Neural progenitor cell (in vitro differentiated cells): ENCODE results near the gene ADM2. TPM values are rescaled to one million over a fixed set of nuclear protein-coding genes. Genes with fewer than 3 reads are reported as not detected.

Experiments used
- DNase-seq: peaks from one replicate; pipeline ENCODE4 v3.0.0-alpha.2; 2016; ENCODE audit warnings: low spot score
- H2AFZ ChIP-seq: fragments of 200-600 bp; sonication (generic); replicated peaks from 2 replicates; pipeline ENCODE4 v1.6.1; 2016; ENCODE audit warnings: antibody characterized with exemption
- H3F3A ChIP-seq: fragments of 200-600 bp; sonication (generic); 2 replicates; pipeline ENCODE4 v1.6.1; 2016; ENCODE audit warnings: antibody characterized with exemption, low read depth
- H3K27ac ChIP-seq: fragments of 200-600 bp; sonication (generic); 2 replicates; pipeline ENCODE4 v1.5.1; 2016; ENCODE audit warnings: mild to moderate bottlenecking
- H3K27me3 ChIP-seq: fragments of 200-600 bp; sonication (generic); 2 replicates; pipeline ENCODE4 v1.6.1; 2016; ENCODE audit warnings: mild to moderate bottlenecking, moderate library complexity
- H3K36me3 ChIP-seq: fragments of 200-600 bp; sonication (generic); 2 replicates; pipeline ENCODE4 v1.5.1; 2016
- H3K4me1 ChIP-seq: fragments of 200-600 bp; sonication (generic); 2 replicates; pipeline ENCODE4 v1.6.1; 2016; ENCODE audit warnings: mixed run types
- H3K4me2 ChIP-seq: fragments of 200-600 bp; sonication (generic); 2 replicates; pipeline ENCODE4 v1.6.1; 2016
- H3K4me3 ChIP-seq: fragments of 200-600 bp; sonication (generic); 2 replicates; pipeline ENCODE4 v1.5.1; 2016
- H3K79me2 ChIP-seq: fragments of 200-600 bp; sonication (generic); 2 replicates; pipeline ENCODE4 v1.6.1; 2016; ENCODE audit warnings: low read depth
- H3K9ac ChIP-seq: fragments of 200-600 bp; sonication (generic); 2 replicates; pipeline ENCODE4 v1.6.1; 2016
- H3K9me3 ChIP-seq: fragments of 200-600 bp; sonication (generic); 2 replicates; pipeline ENCODE4 v1.5.1; 2016; ENCODE audit warnings: low read depth
- H4K20me1 ChIP-seq: fragments of 200-600 bp; sonication (generic); 2 replicates; pipeline ENCODE4 v1.6.1; 2016; ENCODE audit warnings: low read depth
- H3K27ac Mint-ChIP-seq: 3 replicates; pipeline ENCODE4 v1.8.0; 2021; ENCODE audit warnings: mixed read lengths
- H3K27me3 Mint-ChIP-seq: 2 replicates; pipeline ENCODE4 v1.8.0; 2022; ENCODE audit warnings: low read depth, mild to moderate bottlenecking, inconsistent platforms, moderate library complexity, mixed read lengths; ENCODE audit not compliant: insufficient read depth
- H3K36me3 Mint-ChIP-seq: 3 replicates; pipeline ENCODE4 v1.8.0; 2021; ENCODE audit warnings: mixed read lengths
- H3K4me1 Mint-ChIP-seq: 3 replicates; pipeline ENCODE4 v1.8.0; 2021; ENCODE audit warnings: mixed read lengths
- H3K4me3 Mint-ChIP-seq: 3 replicates; pipeline ENCODE4 v1.8.0; 2021; ENCODE audit warnings: mild to moderate bottlenecking, moderate library complexity, mixed read lengths
- H3K9me3 Mint-ChIP-seq: 3 replicates; pipeline ENCODE4 v1.8.0; 2020; ENCODE audit warnings: mixed read lengths
- CTCF ChIP-seq: fragments of 200-600 bp; sonication (generic); IDR thresholded peaks from 2 replicates; pipeline ENCODE4 v1.5.1; 2017; ENCODE audit warnings: antibody characterized with exemption, mild to moderate bottlenecking
- EZH2 ChIP-seq: fragments of 200-600 bp; sonication (generic); IDR thresholded peaks from 2 replicates; pipeline ENCODE4 v1.6.1; 2017; ENCODE audit warnings: antibody characterized with exemption, mild to moderate bottlenecking, moderate library complexity
- EZH2phosphoT487 ChIP-seq: fragments of 200-600 bp; sonication (generic); IDR thresholded peaks from 2 replicates; pipeline ENCODE4 v1.6.1; 2017; ENCODE audit warnings: antibody characterized with exemption
- total RNA-seq: library from RNA; depleted of rRNA; stranded (reverse); fragments of >200 nt; gene quantifications from 2 replicates; pipeline ENCODE4 v1.2.3, GENCODE V29; 2015; ENCODE audit warnings: low replicate concordance

Gene ADM2
- total RNA-seq, 1 donor from 2014 or later, result 0.13 TPM

- no peaks in the 10 kb centered on the region for H3K27me3 ChIP-seq
- Mint-ChIP-seq H3K4me3 (no peak overlapping the region), H3K27ac (peak overlapping the region; percentile 21), H3K9me3 (no peaks in the 10 kb centered on the region), H3K36me3 (no peaks in the 10 kb centered on the region), H3K27me3 (no peaks in the 10 kb centered on the region), H3K4me1 (peaks cover 2% of the 10 kb centered on the region)
- no peak for DNase-seq
- TF ChIP-seq EZH2 (no peak), EZH2phosphoT487 (no peak), CTCF (no peak)
- H3K9me3 ChIP-seq, result no peaks in the 10 kb centered on the region
- no peak overlapping the region for H3K4me3 ChIP-seq
- H3K79me2 ChIP-seq, result no peaks in the 10 kb centered on the region
- no peak overlapping the region for H3K9ac ChIP-seq
- H3K4me1 ChIP-seq, result no peaks in the 10 kb centered on the region
- H3K4me2 ChIP-seq, result no peak overlapping the region
- no peaks in the 10 kb centered on the region for H3K36me3 ChIP-seq
- no peak overlapping the region for H3K27ac ChIP-seq
- H4K20me1 ChIP-seq, result no peaks in the 10 kb centered on the region
- H3F3A ChIP-seq, result no peaks in the 10 kb centered on the region
- no peak overlapping the region for H2AFZ ChIP-seq
Measured at GRCh38 chr22:50490531-50491308, 9.4 kb downstream of the ADM2 start.

GRCh38 chr22:50497093-50497492, 15.8 kb downstream of the ADM2 start:
- TF ChIP-seq EZH2, result no peak
- TF ChIP-seq EZH2phosphoT487, result no peak
- no peak for TF ChIP-seq CTCF
- H2AFZ ChIP-seq, result no peak overlapping the region
- Mint-ChIP-seq H3K9me3 (no peaks in the 10 kb centered on the region), H3K4me3 (no peak overlapping the region), H3K27ac (no peak overlapping the region), H3K27me3 (peaks cover 3% of the 10 kb centered on the region), H3K36me3 (peaks cover 3% of the 10 kb centered on the region), H3K4me1 (peaks cover 3% of the 10 kb centered on the region)
- no peaks in the 10 kb centered on the region for H3K4me1 ChIP-seq
- peaks cover 14% of the 10 kb centered on the region for H3F3A ChIP-seq
- no peaks in the 10 kb centered on the region for H4K20me1 ChIP-seq
- no peaks in the 10 kb centered on the region for H3K27me3 ChIP-seq
- H3K9ac ChIP-seq, result no peak overlapping the region
- H3K79me2 ChIP-seq, result no peaks in the 10 kb centered on the region
- H3K36me3 ChIP-seq, result no peaks in the 10 kb centered on the region
- no peaks in the 10 kb centered on the region for H3K9me3 ChIP-seq
- H3K4me3 ChIP-seq, result no peak overlapping the region
- H3K4me2 ChIP-seq, result no peak overlapping the region
- no peak for DNase-seq
- no peak overlapping the region for H3K27ac ChIP-seq

DNA sequence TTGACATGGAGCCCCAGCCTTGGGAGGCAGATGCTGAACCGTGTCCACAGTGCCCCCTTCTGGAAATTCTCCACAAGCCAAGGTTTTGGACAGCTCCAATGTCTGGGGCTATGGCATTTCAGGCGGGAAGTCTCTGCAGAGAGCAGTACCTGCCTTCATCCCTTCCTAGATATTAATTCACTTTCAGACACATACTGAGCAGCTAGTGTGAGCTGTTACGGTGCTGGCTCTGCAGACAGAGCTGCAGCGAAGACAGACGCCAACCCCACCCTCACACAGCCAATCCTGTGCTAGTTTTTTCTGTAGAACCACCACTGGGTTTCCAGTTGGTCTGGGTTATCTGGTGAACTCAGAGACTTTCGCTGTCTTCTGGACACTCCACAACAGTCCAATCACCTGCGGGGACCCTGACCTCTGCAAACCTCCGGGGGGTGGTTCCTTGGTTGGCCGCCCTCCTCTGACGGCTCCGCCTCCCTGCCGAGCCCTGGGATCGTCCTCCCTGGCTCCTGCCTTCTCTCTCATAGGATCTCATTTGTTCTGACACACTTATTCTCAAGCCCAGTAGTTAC, 17.1 kb downstream of the ADM2 start:
- Mint-ChIP-seq H3K4me1 (peaks cover 3% of the 10 kb centered on the region), H3K9me3 (no peaks in the 10 kb centered on the region), H3K4me3 (no peak overlapping the region), H3K36me3 (peaks cover 4% of the 10 kb centered on the region), H3K27ac (no peak overlapping the region), H3K27me3 (peaks cover 3% of the 10 kb centered on the region)
- no peaks in the 10 kb centered on the region for H3K79me2 ChIP-seq
- H3K4me2 ChIP-seq, result peak overlapping the region; percentile 9
- no peaks in the 10 kb centered on the region for H3K9me3 ChIP-seq
- H3K36me3 ChIP-seq, result no peaks in the 10 kb centered on the region
- H3K4me3 ChIP-seq, result no peak overlapping the region
- TF ChIP-seq EZH2phosphoT487 (no peak), CTCF (peak; percentile 75)
- H3K27ac ChIP-seq, result no peak overlapping the region
- no peaks in the 10 kb centered on the region for H3K4me1 ChIP-seq
- no peak overlapping the region for H3K9ac ChIP-seq
- H3F3A ChIP-seq, result peaks cover 14% of the 10 kb centered on the region
- DNase-seq, result peak; percentile 86
- H3K27me3 ChIP-seq, result no peaks in the 10 kb centered on the region
- peak overlapping the region; percentile 59 for H2AFZ ChIP-seq
- no peaks in the 10 kb centered on the region for H4K20me1 ChIP-seq
